LNCAP (cell line): ENCODE data around the gene TGOLN2.

Source experiments
- CTCF ChIP-seq: fragments of 450-650 bp; IDR thresholded peaks from 2 replicates; pipeline ENCODE4 v1.5.1; 2017; ENCODE audit warnings: mild to moderate bottlenecking

Gene TGOLN2

GRCh38 chr2:85318222-85319074, 9.3 kb downstream of the TGOLN2 start:
- TF ChIP-seq CTCF: no peak

- no peak for TF ChIP-seq CTCF
These were observed 12.9 kb downstream of the TGOLN2 start for GRCh38 chr2:85314884-85315242.

GRCh38 chr2:85312404-85312803, 15.4 kb downstream of the TGOLN2 start:
- TF ChIP-seq CTCF: no peak

- TF ChIP-seq CTCF: no peak
These were observed 17.5 kb downstream of the TGOLN2 start for GRCh38 chr2:85310330-85310729.

- TF ChIP-seq CTCF: no peak
These were observed 18.0 kb downstream of the TGOLN2 start for GRCh38 chr2:85309699-85310321.

- TF ChIP-seq CTCF: no peak
These were observed 18.8 kb downstream of the TGOLN2 start for GRCh38 chr2:85308896-85309555.

GRCh38 chr2:85308201-85308600, 19.6 kb downstream of the TGOLN2 start:
- TF ChIP-seq CTCF: no peak
